GM12872 (cell line): Measurements from ENCODE around the gene COL8A1.

Experiments
- TF ChIP-seq, protein P1 (sequence below): IDR thresholded peaks from 3 replicates; pipeline ENCODE4 v1.5.1; 2011; ENCODE audit warnings: low read depth, mild to moderate bottlenecking, low read length, moderate library complexity; ENCODE audit not compliant: insufficient read depth

COL8A1 gene

DNA sequence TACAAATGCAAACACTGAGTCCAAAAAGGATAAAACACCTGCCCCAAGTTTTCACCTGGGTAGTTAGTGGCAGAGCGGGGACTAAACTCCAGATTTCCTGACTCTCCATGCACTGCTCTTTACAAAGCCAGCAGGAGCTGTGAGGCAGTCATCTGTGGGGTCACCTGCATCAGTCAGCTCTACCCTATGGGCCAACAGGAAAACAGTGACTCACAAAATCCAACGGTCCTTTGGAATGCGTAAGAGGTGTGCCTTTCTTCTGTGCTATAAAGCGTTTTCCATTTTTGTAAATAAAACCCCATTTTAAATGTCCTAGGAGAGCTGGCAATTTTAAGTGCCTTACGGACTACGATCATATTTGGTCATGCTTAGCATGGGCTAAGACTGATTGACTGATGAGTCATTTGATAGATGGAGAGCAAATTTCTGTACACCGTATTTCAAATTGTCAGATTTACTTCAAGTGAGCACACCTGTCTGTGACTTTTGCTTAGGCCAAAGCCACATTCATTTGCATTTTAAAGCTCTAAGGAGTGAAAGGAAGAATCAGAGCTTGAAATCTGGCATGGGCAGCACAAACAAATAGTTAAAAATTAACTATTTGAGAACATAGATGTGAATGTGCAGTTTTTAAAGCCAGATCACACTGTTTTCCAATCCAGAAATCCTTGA is 4.4 kb upstream of the COL8A1 start:
- TF ChIP-seq, protein P1, sequence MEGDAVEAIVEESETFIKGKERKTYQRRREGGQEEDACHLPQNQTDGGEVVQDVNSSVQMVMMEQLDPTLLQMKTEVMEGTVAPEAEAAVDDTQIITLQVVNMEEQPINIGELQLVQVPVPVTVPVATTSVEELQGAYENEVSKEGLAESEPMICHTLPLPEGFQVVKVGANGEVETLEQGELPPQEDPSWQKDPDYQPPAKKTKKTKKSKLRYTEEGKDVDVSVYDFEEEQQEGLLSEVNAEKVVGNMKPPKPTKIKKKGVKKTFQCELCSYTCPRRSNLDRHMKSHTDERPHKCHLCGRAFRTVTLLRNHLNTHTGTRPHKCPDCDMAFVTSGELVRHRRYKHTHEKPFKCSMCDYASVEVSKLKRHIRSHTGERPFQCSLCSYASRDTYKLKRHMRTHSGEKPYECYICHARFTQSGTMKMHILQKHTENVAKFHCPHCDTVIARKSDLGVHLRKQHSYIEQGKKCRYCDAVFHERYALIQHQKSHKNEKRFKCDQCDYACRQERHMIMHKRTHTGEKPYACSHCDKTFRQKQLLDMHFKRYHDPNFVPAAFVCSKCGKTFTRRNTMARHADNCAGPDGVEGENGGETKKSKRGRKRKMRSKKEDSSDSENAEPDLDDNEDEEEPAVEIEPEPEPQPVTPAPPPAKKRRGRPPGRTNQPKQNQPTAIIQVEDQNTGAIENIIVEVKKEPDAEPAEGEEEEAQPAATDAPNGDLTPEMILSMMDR = no peak

DNA sequence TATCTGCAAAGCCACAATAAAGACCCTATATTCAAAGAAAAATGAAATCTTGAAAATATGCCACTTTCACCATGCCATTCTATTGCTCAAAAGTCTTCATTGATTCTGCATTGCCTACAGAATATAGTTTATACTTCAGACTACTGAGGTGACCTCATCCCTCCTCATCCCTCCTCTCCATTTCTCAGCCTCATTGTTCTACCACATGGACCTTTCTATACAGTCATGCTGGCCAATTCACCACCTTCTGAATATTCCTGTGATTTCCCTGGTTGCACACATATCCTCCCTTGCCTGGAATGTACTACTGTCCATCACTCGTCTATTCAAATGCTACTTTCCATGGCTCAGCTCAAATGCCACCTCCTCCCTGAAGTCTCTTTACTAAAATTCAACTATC is 3.5 kb upstream of the COL8A1 start:
- TF ChIP-seq, protein P1 = no peak

GRCh38 chr3:99635348-99635747 is 3.0 kb upstream of the COL8A1 start:
- TF ChIP-seq, protein P1 = no peak

- TF ChIP-seq, protein P1 = no peak
Observed at GRCh38 chr3:99637016-99637367, 1.4 kb upstream of the COL8A1 start.

GRCh38 chr3:99637368-99638111 is 854 bp upstream of the COL8A1 start:
- TF ChIP-seq, protein P1 = no peak

GRCh38 chr3:99639579-99639978 is 1.2 kb downstream of the COL8A1 start:
- TF ChIP-seq, protein P1 = no peak

DNA sequence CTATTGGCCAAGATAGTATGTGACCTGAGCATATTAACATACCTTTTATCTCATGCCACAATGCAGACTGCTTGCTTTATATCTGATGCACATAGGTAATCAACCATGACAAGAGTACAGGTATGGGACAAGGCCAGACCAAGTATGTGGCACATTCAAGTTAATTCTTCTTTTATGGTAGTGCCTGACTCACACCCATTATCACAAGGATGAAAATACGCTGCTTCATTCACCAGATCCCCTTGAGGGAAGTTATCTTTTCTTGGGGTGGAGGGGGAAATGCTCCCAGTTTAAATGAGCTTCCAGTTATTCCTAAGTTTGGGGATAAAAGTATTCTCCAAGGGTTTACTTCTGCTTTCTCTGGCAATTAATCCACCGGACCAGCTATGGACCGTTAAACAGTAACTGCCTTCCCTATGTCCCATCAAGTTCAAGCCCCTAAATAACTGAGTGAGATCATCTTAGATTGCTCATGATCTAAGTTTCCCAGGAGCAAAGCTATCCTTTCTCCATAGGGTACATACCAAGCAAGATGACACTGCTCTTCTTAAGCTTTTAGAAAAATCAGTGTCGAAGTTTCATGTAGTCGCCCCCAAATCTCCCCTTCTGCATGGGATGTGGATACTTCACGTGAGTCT is 1.9 kb downstream of the COL8A1 start:
- TF ChIP-seq, protein P1 = no peak
